Liver (tissue), 9 donors: ENCODE measurements around the gene MTA3. TPM values are rescaled to one million over a fixed set of nuclear protein-coding genes. Genes with fewer than 3 reads are reported as not detected.

Experiments
- DNase-seq: peaks from one replicate; pipeline ENCODE4 v3.0.0-alpha.2; 2017; ENCODE audit warnings: low spot score
- H3K27ac ChIP-seq, 2 donors: one replicate each; pipeline ENCODE4 v1.7.0; 2013; ENCODE audit warnings: inconsistent platforms in 2 of 2, low read length in 2 of 2, control low read depth in 1 of 2, low read depth in 1 of 2, mild to moderate bottlenecking in 1 of 2
- H3K27me3 ChIP-seq, 4 donors: one replicate each; pipeline versions ENCODE4 v1.6.1 to v1.7.0; 2013; ENCODE audit warnings: low read length in 3 of 4, inconsistent platforms in 1 of 4, mild to moderate bottlenecking in 1 of 4, moderate library complexity in 1 of 4; ENCODE audit not compliant: control insufficient read depth in 4 of 4, insufficient read depth in 4 of 4
- H3K36me3 ChIP-seq, 4 donors: one replicate each; pipeline versions ENCODE4 v1.6.1 to v1.7.0; 2013; ENCODE audit warnings: low read length in 3 of 4, mild to moderate bottlenecking in 3 of 4, low read depth in 1 of 4, moderate library complexity in 1 of 4; ENCODE audit not compliant: control insufficient read depth in 4 of 4, insufficient read depth in 3 of 4
- H3K4me1 ChIP-seq, 4 donors: one replicate each; pipeline versions ENCODE4 v1.6.1 to v1.7.0; 2013; ENCODE audit warnings: low read length in 3 of 4, mild to moderate bottlenecking in 3 of 4, moderate library complexity in 1 of 4; ENCODE audit not compliant: control insufficient read depth in 4 of 4, insufficient read depth in 4 of 4
- H3K4me3 ChIP-seq, 3 donors: one replicate each; pipeline versions ENCODE4 v1.6.1 to v1.7.0; 2013; ENCODE audit warnings: low read length in 3 of 3, control low read depth in 1 of 3, low read depth in 1 of 3, mild to moderate bottlenecking in 1 of 3
- H3K9ac ChIP-seq, 2 donors: one replicate each; pipeline ENCODE4 v1.7.0; 2013; ENCODE audit warnings: low read length in 2 of 2, mild to moderate bottlenecking in 2 of 2, moderate library complexity in 2 of 2, control low read depth in 1 of 2, low read depth in 1 of 2
- H3K9me3 ChIP-seq, 4 donors: one replicate each; pipeline versions ENCODE4 v1.6.1 to v1.7.0; 2013; ENCODE audit warnings: low read length in 3 of 4; ENCODE audit not compliant: control insufficient read depth in 4 of 4
- ATF3 ChIP-seq: IDR thresholded peaks from 2 replicates; pipeline ENCODE4 v1.6.1; 2016; ENCODE audit warnings: antibody characterized with exemption
- CTCF ChIP-seq: fragments of 150-350 bp; IDR thresholded peaks from 2 replicates; pipeline ENCODE4 v1.5.1; 2017; ENCODE audit warnings: improper control_type of control experiment, low read depth, low read length; ENCODE audit not compliant: missing input control
- EGR1 ChIP-seq, 2 donors: IDR thresholded peaks; 2 replicates each; pipeline ENCODE4 v1.6.1; 2016 to 2018; ENCODE audit warnings: antibody characterized with exemption in 2 of 2, low read depth in 2 of 2
- FOXA1 ChIP-seq: IDR thresholded peaks from 2 replicates; pipeline ENCODE4 v1.6.1; 2016; ENCODE audit warnings: antibody characterized with exemption
- GABPA ChIP-seq, 2 donors: IDR thresholded peaks in 1 of 2; conservative IDR thresholded peaks in 1 of 2; 2 replicates each; pipeline ENCODE4 v1.6.1; 2016; ENCODE audit warnings: antibody characterized with exemption in 2 of 2, mild to moderate bottlenecking in 1 of 2, moderate library complexity in 1 of 2
- HNF4A ChIP-seq, 2 donors: conservative IDR thresholded peaks; 2 replicates each; pipeline ENCODE4 v1.6.1; 2016; ENCODE audit warnings: antibody characterized with exemption in 2 of 2, mild to moderate bottlenecking in 2 of 2
- MAX ChIP-seq: IDR thresholded peaks from 2 replicates; pipeline ENCODE4 v1.6.1; 2016; ENCODE audit warnings: antibody characterized with exemption
- NR2F2 ChIP-seq: IDR thresholded peaks from 2 replicates; pipeline ENCODE4 v1.6.1; 2016; ENCODE audit warnings: antibody characterized with exemption
- RAD21 ChIP-seq, 2 donors: IDR thresholded peaks; 2 replicates each; pipeline ENCODE4 v1.6.1; 2016; ENCODE audit warnings: antibody characterized with exemption in 2 of 2, mild to moderate bottlenecking in 2 of 2
- REST ChIP-seq: IDR thresholded peaks from 2 replicates; pipeline ENCODE4 v1.6.1; 2016; ENCODE audit warnings: antibody characterized with exemption, mild to moderate bottlenecking
- SP1 ChIP-seq: IDR thresholded peaks from 2 replicates; pipeline ENCODE4 v1.6.1; 2018; ENCODE audit warnings: antibody characterized with exemption, mild to moderate bottlenecking
- TAF1 ChIP-seq: conservative IDR thresholded peaks from 2 replicates; pipeline ENCODE4 v1.6.1; 2016; ENCODE audit warnings: antibody characterized with exemption, mild to moderate bottlenecking
- YY1 ChIP-seq: IDR thresholded peaks from 2 replicates; pipeline ENCODE4 v1.6.1; 2016; ENCODE audit warnings: antibody characterized with exemption, mild to moderate bottlenecking
- ZBTB33 ChIP-seq: IDR thresholded peaks from 2 replicates; pipeline ENCODE4 v1.6.1; 2016; ENCODE audit warnings: antibody characterized with exemption
- WGBS: extraction: QIAGEN DNeasy Blood & Tissue Kit; methylation state at CpG from one replicate; pipeline ENCODE4 v1.1.7; 2013; 5-methylcytosine and 5-hydroxymethylcytosine counted together
- polyA plus RNA-seq, 2 donors: library from polyadenylated mRNA; stranded (reverse) in 1 of 2; unstranded in 1 of 2; fragments of 200-250 nt in 1 of 2; fragments of >200 nt in 1 of 2; fragmentation: Nextera tagmentation in 1 of 2; extraction: Ambion mirVana in 1 of 2; gene quantifications; one replicate each; pipeline versions ENCODE4 v1.2.1 to v1.2.3, GENCODE V29; 2013 to 2015
- total RNA-seq, 2 donors: library from RNA; depleted of rRNA; stranded (reverse); fragments of >200 nt; gene quantifications; one replicate each; pipeline ENCODE4 v1.2.3, GENCODE V29; 2014
- donor health status: healthy.
- donor health status: healthy.
- donor health status: healthy.
- donor health status: healthy.
- donor health status: healthy.

Gene MTA3
- total and polyA plus RNA-seq, 4 donors = 5.5 to 10.3 (median 6.8) TPM

GRCh38 chr2:42741140-42741539 is 172.7 kb downstream of the MTA3 start:
- WGBS = 86% methylated on average over 3 of the region's 3 CpGs
- H3K27ac ChIP-seq = no peak overlapping the region
- no peaks in the 10 kb centered on the region for H3K4me1 ChIP-seq
- H3K9me3 ChIP-seq = no peaks in the 10 kb centered on the region
- TF ChIP-seq TAF1 = no peak
- TF ChIP-seq SP1 = no peak
- no peak for TF ChIP-seq FOXA1
- TF ChIP-seq EGR1 (IDR thresholded peaks at IDR 0.05; ENCODE audit: low read depth in 2 of 2) = no peak
- no peak for TF ChIP-seq YY1
- TF ChIP-seq RAD21 (IDR thresholded peaks at IDR 0.05) = no peak
- TF ChIP-seq CTCF = no peak
- TF ChIP-seq GABPA (IDR thresholded peaks at IDR 0.05 in 1 of 2, conservative IDR thresholded peaks at IDR 0.05 in 1 of 2) = no peak
- no peak for TF ChIP-seq REST
- no peak for TF ChIP-seq HNF4A (conservative IDR thresholded peaks at IDR 0.05)
- TF ChIP-seq MAX = no peak
- TF ChIP-seq ZBTB33 = no peak
- no peak for TF ChIP-seq ATF3
- no peak overlapping the region for H3K9ac ChIP-seq
- H3K4me3 ChIP-seq = no peak overlapping the region
- H3K27me3 ChIP-seq = no peaks in the 10 kb centered on the region
- DNase-seq = no peak
- H3K36me3 ChIP-seq = peaks cover 0 to 4% (median under 1%) of the 10 kb centered on the region in 4 donors

- TF ChIP-seq FOXA1 = no peak
- TF ChIP-seq SP1 = no peak
- no peak for TF ChIP-seq NR2F2
- TF ChIP-seq ZBTB33 = no peak
- TF ChIP-seq ATF3 = no peak
- no peak for TF ChIP-seq TAF1
- TF ChIP-seq YY1 = no peak
- no peak for TF ChIP-seq GABPA (IDR thresholded peaks at IDR 0.05 in 1 of 2, conservative IDR thresholded peaks at IDR 0.05 in 1 of 2)
- TF ChIP-seq MAX = no peak
- TF ChIP-seq HNF4A (conservative IDR thresholded peaks at IDR 0.05) = no peak
- 93% methylated on average over 2 of the region's 2 CpGs for WGBS
- no peaks in the 10 kb centered on the region for H3K27me3 ChIP-seq
Measured at GRCh38 chr2:42742740-42743658, 174.6 kb downstream of the MTA3 start.

More at GRCh38 chr2:42742740-42743658, 174.6 kb downstream of the MTA3 start:
- Histone ChIP-seq H3K36me3 (peaks cover 0 to 2% (median 0%) of the 10 kb centered on the region in 4 donors), H3K9ac (no peak overlapping the region), H3K9me3 (no peaks in the 10 kb centered on the region), H3K4me1 (no peaks in the 10 kb centered on the region), H3K4me3 (no peak overlapping the region), H3K27ac (no peak overlapping the region)
- DNase-seq = no peak
